Effector CD8-positive, alpha-beta T cell (primary cell): ENCODE data around the gene WDR93.

ENCODE experiments used
- DNase-seq: peaks from one replicate; lab custom pipeline; 2025; lab: John Stamatoyannopoulos, UW

Gene WDR93

DNA sequence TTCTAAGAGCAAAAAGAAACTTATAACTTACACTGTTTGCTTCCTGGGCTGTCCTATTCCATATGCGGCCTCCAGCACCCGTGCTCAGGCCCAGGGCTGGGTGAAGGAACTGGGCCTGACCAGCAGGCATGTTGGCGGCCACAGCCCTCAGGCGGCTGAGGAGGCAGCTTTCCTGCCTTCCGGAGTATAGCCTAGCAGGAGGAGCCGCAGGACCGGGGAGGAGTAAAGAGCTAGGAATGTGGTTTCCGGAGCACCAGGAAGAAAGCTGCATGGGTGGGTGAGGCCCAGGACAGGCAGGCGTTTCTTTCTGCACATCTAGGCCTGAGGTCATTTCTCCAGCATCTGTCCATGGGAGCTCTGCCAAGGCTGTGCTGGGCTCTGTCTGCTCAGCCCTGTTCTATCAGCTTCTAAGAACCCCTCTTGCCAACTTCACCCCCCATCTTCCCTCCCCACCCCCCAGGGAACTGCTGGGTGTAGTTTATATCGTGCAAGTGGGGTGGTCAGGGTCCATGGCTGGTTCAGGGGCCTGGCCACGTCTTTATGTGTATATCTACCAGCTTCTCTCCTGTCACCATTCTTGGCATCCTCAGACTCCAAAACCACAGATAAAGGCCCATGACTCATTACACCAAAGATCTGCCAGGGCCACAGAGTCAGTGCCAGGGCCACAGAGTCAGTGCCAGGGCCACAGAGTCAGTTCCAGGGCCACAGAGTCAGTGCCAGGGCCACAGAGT, 27.6 kb upstream of the WDR93 start:
- DNase-seq, result no peak

DNA sequence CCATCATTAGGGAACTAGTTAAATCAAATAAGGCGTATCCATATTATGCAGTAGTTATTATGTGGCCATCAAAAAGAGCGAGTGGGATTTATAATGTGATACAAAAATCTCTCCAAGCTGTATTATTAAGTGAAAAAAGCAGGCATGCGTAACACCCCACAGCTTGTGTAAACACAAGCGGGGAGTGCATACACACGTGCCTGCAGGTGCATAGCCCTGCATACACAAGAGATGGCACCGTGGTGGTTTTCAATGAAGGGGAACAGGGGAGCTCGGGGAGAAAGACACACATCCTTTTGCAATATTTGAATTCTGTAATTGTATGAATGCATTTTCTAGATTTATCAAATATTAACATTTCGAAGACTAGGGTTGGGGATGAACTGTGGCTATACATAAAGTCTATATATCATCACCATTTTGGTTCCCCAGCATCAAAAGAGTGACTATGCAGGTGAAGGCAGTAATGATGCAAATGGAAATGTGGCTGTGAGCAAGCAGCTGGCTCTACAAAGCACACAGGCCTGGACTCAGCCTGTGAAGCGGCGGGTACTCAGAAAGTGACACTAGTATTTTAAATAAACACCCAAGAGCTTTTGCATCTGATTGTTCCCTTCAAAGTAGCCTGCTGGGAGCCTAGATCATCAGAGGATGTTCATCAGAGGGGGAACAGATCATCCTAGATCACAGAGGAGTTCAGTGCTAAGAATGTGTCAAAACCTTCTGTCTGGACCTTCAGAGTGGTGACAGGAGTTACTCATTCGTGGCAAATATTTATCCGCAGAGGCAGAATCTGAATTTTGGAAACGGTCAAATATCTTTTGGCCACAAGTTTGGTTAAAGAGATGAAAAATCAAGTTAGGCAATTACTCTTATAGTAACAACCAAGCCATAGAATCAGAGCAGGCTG, 25.9 kb upstream of the WDR93 start:
- no peak for DNase-seq

DNA sequence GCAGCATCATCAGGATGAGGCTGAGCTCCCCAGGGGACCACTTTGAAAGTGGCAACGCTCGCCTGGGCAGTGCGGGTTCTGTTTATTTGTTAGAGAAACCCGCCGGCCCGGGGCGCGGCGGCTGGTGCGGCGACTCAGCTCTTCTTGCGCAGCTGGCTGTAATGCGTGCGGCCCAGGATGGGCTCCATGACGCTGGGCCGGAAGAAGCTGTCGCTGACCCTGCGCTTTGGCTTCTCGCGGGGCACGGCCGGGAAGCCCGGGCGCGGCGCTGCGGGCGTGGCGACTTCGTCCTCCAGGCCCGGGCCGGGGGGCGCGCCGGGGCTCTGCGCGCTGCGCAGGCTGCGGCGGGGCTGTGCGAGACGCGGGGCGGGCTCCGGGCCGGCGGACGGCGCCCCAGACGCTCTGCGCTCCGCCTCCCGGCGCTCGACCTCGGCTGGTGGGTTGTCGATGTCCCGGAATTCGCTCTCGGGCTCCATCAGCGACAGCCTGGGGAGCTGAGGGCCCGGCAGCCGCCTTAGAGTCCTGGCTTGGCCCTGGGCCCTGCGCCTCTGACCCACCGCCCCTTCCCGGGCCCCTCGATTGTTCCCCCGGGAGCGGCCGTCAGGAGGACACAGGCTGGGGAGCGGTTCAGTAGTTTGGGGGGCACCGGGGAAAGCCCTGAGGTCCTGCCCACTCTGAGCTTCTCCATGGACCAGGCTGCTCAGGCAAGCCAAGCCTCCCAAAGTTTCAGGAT, 25.0 kb upstream of the WDR93 start:
- no peak for DNase-seq

DNA sequence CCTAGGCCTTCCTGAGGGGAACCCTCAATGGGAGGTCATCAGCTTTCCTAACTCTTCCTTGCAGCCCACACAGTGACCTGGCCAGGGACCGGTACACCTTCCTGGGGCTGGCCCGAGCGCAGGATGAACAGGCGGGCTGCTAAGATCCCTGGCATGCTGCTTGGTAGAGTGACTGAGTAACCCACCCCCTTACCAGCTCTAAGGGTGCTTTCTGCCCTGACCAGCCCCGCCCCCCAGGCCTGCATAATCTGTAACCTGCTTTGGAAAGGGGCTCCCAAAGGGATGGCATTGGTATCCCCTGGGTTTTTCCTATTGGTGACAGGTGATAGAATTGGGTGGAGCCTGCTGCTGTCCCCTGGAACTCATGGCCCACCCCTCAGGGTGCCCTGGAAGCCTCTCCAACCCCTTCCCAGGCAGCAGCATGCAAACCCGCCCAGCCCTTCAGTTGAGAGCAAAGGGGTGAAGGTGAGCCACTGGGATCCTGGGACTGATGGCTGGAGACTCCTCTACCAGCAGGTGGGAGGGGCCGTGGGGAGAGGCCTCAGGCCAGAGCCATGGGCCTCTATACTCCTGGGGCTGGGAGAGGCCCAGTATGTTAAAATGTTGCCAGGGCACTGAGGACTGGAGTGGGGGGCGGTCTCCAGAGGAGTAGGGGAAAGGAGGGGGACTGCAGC, 24.3 kb upstream of the WDR93 start:
- DNase-seq, result no peak

DNA sequence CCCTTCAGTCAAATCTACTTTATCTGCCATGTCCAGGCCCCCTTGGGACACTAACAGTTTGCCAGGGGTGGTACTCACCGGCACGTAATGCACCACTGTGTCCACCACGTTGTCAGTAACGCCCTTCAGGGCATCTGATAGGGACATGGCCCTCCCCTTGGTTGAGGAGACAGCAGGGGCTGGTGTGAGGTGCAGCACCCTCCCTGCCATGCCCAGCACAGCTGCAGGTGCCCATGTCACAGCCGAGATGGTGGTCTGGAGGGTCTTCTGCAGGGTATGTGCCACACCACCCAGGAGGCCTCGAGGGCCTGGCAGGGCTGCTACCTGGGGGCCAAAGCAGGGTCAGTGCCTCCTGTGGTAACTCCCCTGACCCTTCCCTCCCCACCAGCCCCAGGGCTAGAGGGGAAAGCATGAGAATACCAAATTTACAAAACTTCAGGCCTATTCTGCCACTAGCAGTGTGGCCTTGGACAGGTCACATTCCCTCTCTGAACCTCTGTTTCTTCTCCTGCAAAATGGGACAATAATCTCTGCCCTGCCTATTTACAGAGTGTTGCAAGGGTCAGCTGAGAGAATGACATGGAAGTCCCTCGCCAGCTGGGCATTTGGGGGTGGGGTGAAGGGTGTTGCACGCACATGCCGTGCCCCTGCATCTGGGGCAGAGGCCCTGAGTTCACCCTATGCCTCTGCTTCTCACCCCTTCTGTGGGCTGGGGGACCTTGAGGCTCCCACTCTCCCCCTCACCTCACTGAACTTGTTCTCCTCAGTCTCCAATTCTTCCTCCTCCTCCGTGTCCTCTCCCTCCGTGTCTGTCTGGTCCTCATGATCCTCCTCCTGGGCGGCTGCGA, 23.5 kb upstream of the WDR93 start:
- no peak for DNase-seq

DNA sequence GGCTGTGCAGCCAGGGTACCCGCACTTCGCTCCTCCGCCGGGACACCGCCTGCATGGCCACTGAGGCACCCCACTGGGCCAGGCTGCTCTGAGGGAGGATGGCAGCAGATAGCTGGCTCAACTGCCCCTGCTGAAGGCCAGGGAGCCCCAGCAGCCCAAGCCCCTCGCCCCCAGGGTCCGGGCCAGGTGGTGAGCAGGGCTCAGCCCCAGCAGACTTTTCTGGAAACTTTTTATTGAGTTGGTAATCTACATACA, 23.0 kb upstream of the WDR93 start:
- no peak for DNase-seq

DNA sequence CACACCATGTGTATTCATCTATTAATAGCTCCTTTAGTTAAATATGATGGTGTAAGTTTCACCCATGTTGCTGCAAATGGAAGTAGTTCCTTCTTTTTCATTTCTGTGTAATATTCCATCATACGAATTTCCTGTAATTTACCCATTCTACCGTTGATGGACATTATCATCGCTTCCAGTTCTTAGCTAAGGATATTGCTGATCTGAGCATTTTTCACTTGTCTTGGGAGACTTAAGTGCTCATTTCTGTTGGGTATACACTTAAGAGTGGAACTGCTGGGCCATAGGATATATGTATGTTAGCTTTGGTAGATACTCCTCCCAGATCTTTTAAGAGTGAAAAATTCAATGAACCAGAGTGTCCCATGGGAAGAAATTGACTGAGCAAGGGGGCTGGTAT, 22.4 kb upstream of the WDR93 start:
- no peak for DNase-seq

DNA sequence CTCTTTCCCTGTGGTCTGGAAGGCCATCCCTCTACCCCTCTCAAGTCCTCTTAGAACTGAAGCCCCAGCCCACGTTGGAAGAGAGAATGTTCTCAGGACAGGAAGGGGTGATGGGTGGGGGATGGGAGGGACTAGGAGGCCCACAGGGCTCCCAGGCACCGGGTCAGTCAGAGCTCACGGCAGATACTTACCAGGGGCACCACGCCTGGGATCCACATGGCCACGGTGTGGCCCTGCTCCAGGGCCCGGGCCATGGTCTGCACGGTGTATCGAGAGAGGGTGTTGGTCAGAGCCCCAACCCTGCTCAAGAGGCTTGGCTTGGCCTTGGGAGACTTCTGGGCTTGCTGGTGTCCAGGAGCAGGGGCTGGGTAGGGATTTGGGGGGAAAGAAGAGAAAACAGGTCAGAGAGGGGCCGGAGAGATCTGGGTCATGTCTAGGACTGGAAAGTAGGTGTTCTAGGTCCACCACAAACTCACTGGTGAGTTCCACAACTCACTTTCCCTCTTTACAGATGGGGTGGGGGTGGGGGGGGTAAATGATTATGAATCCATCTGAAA, 21.2 kb upstream of the WDR93 start:
- no peak for DNase-seq

DNA sequence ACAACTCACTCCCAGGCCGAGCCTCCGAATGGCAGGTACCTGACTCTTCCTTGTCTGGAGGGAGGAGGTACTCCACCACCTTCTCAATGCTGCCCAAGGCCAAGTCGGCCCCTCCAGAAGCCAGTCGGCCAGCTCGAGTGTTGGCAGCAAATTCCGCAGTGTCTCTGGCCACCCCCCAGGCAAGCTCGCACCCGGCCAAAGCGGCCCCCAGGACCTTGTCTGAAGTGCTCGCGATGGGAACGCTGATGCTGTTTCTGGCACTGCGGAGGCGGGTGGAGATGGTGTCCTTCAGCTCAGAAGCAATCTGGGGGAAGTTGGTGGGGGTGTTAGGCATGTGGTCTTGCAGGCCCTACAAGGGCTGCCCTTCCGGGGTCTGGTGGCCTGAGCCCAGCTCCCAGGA, 20.7 kb upstream of the WDR93 start:
- DNase-seq, result no peak

DNA sequence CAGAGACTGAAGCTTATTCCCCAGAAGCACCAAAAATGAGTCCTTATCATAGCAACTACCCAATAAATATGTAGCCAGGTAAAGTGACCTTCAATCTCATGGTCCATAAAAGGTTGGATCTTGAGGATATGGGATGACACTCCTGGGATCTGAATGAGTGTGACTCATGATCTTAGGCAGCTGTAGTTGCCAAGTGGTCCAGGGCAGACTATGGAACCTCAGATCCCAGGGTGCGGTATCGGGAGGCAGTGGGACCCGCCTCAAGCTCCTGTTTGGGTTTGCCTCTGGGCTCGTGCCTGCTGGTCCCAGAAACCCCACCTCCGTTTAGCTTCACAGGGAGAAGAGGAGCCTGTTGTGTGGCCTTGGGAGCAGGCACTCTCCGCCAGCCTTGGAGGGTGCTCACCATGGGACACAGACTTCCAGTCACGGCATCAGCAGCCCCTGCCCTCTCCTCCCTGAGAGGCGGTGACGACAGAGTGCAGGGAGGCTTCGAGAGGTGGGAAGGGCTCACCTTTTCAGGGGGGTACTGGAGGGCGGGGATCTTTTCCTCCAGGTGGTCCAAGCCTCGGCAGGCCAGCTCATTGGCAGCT, 19.5 kb upstream of the WDR93 start:
- no peak for DNase-seq

DNA sequence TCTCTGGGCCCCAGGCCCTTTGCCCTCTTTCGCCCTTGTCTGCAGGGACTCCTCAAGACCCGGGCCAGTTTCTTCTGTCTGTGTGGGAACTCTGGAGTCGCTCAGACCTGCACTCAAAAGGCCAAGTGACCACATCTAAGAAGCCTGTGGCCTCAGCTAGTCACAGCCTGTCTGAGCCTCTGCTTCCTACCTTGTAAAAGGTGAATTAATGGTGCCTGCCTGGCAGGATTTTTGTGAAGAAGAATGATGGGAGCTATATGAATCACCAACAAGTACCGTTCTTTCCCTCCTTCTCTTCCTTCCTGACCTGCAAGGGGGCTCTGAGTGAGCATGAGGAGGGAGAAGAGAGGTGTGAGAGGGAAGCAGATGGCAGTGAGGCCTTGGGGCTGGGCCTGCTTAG, 18.9 kb upstream of the WDR93 start:
- DNase-seq, result no peak

DNA sequence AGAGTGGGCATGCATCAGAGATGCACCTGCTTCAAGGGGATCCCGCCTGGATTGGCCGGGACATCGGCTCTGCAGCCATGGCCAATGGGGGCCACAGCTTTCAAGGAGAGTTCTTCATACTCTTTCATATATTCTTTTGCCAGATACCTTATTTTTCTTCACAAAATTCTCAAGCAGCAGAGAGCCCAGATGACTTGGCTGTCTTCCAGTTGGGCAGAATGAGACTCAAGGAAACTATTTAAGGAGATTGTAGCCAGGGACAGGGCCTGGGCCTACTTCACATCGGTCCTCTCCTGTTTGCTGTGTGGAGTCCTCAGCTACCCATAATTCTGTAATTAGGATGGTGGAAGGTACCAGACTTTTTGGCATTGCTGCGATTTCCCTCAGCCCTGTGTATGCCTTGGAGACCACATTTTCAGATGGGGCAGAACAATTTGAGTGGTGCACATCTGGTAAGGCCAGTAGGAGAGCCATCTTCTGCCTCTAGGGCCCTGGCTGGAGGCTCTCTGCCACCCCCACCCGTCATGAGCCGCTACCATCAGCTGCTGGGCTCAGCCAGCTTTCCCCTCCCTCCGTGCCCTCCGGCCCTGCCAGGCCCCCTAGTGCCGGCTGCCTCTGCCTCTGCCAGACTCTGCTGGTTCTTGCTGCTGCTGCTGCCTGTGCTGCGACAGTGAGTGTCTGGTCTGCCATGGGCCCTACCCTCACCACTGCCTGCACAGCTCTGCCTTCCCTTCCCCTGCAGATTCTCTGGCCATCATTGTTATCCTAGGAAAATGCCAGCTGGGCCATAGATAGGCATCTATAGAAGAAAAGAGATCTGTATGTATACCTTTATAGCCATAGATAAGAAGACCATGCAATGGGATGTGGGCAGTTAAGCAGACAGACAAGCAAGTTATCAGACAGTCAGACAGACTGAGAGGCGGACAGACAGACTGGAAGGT, 18.1 kb upstream of the WDR93 start:
- DNase-seq, result no peak

DNA sequence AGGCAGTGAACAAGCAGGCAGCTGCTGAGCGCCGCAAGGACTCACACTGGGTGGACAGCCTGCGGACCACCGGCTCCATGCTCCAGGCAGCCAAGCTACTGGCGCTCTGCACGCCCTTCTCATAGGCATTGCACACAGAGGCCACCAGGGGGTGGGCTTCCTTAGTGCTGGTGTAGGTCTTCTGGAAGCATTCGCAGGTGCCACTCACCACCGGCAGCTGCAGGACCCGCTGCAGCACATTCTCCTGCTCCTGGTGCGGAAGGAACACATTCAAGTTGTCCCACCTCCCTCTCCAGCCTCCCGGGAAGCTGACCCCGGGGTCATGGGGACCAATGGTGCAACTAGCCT, 17.5 kb upstream of the WDR93 start:
- DNase-seq, result no peak

DNA sequence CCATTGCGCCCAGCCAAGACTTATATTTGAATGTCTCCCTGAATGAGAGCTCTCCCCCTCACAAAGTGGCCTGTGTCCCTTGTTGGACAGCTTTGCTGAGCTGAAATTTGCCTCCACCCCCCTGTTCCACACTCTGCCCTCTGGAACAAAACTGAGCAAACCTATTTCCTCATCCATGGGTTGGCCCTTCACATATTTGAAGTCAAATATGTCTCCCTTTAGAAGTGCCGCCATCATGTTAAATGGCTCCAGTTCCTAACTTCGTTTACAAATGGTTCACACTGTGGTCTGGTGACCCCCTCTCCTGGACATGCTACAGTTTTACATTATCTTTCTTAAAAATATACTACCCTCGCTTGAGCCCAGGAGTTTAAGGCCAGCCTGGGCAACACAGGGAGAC, 16.1 kb upstream of the WDR93 start:
- DNase-seq, result no peak

DNA sequence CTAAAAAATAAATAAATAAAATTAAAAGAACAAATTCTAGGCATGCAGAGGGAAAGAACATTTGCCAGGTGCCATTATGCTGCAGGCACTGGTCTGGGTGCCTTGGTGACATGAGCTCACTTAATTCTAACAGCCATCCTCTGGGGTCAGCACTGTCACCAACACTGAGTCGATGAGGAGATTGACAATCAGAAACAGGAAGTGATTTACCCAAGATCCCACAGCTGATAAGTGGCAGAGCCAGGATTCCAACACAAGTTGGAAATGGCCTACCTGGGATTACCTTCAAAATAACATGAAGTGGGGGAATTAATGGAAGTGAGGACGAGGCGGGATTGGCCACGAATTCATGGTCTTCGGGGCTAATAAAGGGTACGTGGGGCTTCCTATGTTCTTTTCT, 15.0 kb upstream of the WDR93 start:
- DNase-seq, result no peak

DNA sequence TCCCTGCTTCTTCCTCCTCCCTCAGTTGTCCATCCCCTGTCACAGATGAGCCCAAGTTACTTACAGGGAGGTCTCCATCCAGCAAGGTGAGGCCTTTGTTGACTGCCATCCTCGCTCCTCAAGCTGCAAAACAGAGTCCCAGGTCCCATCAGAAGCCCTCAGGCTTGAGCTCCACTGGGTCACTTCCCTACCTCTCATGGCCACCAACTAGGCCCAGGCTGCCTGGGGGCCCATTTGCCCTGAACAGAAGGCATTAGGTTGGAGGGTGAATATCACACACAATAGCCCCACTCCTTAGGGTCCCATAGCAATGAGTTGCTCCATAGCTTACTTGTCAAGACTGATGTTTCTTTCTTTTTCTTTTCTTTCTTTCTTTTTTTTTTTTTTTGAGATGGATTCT, 13.2 kb upstream of the WDR93 start:
- DNase-seq, result no peak

DNA sequence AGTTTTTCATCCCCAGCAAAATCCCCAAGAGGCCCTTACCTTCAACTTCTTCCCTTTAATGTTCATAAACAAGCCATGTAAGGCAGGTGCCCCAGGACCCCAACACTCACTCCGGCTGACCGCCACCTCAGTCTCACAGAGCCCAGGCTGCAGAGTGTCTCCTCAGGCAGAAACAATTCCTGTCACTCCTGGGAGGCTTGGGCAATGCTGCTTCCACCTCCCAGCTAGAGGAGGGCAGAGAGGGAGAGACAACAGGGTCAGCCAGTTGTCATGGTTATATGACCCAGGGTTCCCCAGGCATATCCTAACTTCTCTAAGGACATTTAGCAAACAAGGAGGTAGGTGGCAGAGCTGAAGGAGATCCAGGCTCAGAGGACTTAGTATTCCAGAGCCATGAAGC, 11.4 kb upstream of the WDR93 start, which contains the start of gene PLIN1:
Gene PLIN1 (minus strand): TSS at position 156 of the 400 bp plus-strand sequence. CDS start 1,878 bp downstream, outside the sequence.
- DNase-seq, result no peak

DNA sequence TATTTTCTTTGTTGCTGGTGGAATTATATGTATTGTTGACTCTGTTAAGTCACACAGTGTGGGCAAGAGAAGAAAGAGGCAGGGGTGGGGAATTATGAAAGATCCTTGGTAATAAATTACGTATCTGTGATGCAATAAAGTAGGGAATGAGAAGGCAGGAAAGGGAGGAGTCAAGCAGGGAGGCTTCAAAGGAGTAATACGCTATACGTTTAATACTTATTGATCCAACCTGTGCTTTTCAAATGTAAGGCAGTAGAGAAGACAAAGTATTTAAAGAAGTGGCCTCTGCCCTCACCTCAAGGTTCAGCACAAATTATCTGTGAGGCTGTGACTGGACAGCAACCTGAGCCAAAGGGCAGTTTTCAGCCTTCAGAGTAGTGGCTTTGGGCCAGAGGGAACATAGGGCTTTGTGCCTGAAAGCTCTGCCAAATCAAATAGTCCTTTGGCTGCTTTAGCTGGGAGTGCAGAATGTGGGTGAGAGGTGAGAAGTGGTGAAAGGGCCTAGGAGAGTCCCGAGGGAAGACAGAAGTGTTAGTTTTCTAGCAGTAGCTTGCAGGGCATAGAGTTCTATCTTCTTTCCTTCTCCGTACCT, 10.2 kb upstream of the WDR93 start:
- no peak for DNase-seq

DNA sequence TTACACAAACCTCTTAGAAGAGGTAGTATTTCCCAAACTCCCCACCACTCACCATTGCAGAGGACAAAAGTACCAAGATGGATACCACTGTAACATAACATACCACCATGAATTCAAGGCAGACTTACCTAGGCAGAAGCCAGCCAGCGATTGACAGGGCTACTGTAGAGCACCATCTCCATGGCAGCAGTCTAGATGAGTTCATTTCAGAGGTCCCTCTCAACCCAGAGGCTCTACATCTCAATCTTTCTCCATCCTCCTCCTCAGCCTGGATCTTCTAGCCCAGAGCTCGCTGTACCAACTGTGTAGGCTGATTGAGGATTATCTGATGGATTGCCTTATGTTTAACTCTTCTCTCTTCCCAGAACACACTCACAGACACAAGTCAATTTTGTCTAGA, 9.5 kb upstream of the WDR93 start:
- DNase-seq, result no peak
